Colonic mucosa (tissue), 4 donors: ENCODE data around the gene COG5. TPM values are rescaled to one million over a fixed set of nuclear protein-coding genes. Genes with fewer than 3 reads are reported as not detected.

Source experiments
- DNase-seq: peaks from one replicate; pipeline ENCODE4 v3.0.0-alpha.2; 2020
- H3K27ac ChIP-seq: fragments of 200-600 bp; one replicate; pipeline ENCODE4 v1.8.0; 2021
- H3K27me3 ChIP-seq: fragments of 200-600 bp; one replicate; pipeline ENCODE4 v1.8.0; 2021
- H3K36me3 ChIP-seq: fragments of 200-600 bp; one replicate; pipeline ENCODE4 v1.8.0; 2021
- H3K4me1 ChIP-seq: fragments of 200-600 bp; one replicate; pipeline ENCODE4 v1.8.0; 2021; ENCODE audit warnings: mild to moderate bottlenecking
- H3K4me3 ChIP-seq: fragments of 200-600 bp; one replicate; pipeline ENCODE4 v1.8.0; 2021
- H3K9ac ChIP-seq, 2 donors: one replicate each; pipeline ENCODE4 v1.7.0; 2013; ENCODE audit warnings: control low read depth in 2 of 2, low read depth in 2 of 2, low read length in 2 of 2
- H3K9me3 ChIP-seq: fragments of 200-600 bp; one replicate; pipeline ENCODE4 v1.8.0; 2021
- CTCF ChIP-seq: fragments of 200-600 bp; IDR thresholded peaks from one replicate; pipeline ENCODE4 v1.8.0; 2022; ENCODE audit warnings: antibody characterized with exemption, mild to moderate bottlenecking
- intact Hi-C: fragments of 100-400 bp; cut with DNase I; formaldehyde crosslinking; loops from one replicate; pipeline ENCODE4 v1.14.1; 2022
- total RNA-seq, 2 donors: library from RNA; stranded (reverse); fragmentation: NEBNext Ultra II Directional in 1 of 2; extraction: Animal tissue kit (Norgen Biotek cat#: 25700) in 1 of 2; gene quantifications; one replicate each; pipeline ENCODE4 v1.2.1, GENCODE V29; 2021
- donor health status: healthy.
- donor health status: DM: no; HTN: no; CAD: no.
- donor health status: DM: no; HTN: no; CAD: no.

The COG5 gene
- total RNA-seq, 2 donors from 2014 or later: 43.1 to 46.8 TPM

- no peaks in the 10 kb centered on the region for H3K27me3 ChIP-seq
- H3K27ac ChIP-seq: no peak overlapping the region
- TF ChIP-seq CTCF: no peak
These were observed 384.2 kb downstream of the COG5 start for GRCh38 chr7:107179326-107180164.

GRCh38 chr7:107173691-107174406, 389.9 kb downstream of the COG5 start:
- no peak for DNase-seq
- Histone ChIP-seq H3K4me1 (no peaks in the 10 kb centered on the region), H3K9me3 (no peaks in the 10 kb centered on the region), H3K27me3 (no peaks in the 10 kb centered on the region), H3K27ac (no peak overlapping the region), H3K36me3 (no peaks in the 10 kb centered on the region), H3K4me3 (no peak overlapping the region), H3K9ac (no peak overlapping the region)
- intact Hi-C loops: no loop called here
- no peak for TF ChIP-seq CTCF

More at GRCh38 chr7:107179326-107180164, 384.2 kb downstream of the COG5 start:
- peak; percentile 26 for DNase-seq
- Histone ChIP-seq H3K4me1 (no peaks in the 10 kb centered on the region), H3K9ac (no peak overlapping the region), H3K4me3 (no peak overlapping the region), H3K36me3 (no peaks in the 10 kb centered on the region), H3K9me3 (no peaks in the 10 kb centered on the region)
- intact Hi-C loops: no loop called here

GRCh38 chr7:107173191-107173590, 390.5 kb downstream of the COG5 start:
- Histone ChIP-seq H3K4me1 (no peaks in the 10 kb centered on the region), H3K9ac (no peak overlapping the region), H3K27me3 (no peaks in the 10 kb centered on the region), H3K4me3 (no peak overlapping the region), H3K27ac (peak overlapping the region; percentile 23), H3K36me3 (no peaks in the 10 kb centered on the region), H3K9me3 (no peaks in the 10 kb centered on the region)
- intact Hi-C loops: no loop called here
- no peak for TF ChIP-seq CTCF
- DNase-seq: no peak

- Histone ChIP-seq H3K9ac (no peak overlapping the region), H3K9me3 (no peaks in the 10 kb centered on the region), H3K4me3 (no peak overlapping the region), H3K36me3 (no peaks in the 10 kb centered on the region), H3K27me3 (no peaks in the 10 kb centered on the region), H3K4me1 (no peaks in the 10 kb centered on the region), H3K27ac (no peak overlapping the region)
- intact Hi-C loops: no loop called here
- DNase-seq: no peak
- TF ChIP-seq CTCF: no peak
These were observed 391.3 kb downstream of the COG5 start for GRCh38 chr7:107172276-107173032.

GRCh38 chr7:107171496-107171895, 392.2 kb downstream of the COG5 start:
- DNase-seq: no peak

More at GRCh38 chr7:107171496-107171895, 392.2 kb downstream of the COG5 start:
- no peaks in the 10 kb centered on the region for H3K27me3 ChIP-seq
- H3K4me3 ChIP-seq: no peak overlapping the region
- H3K36me3 ChIP-seq: no peaks in the 10 kb centered on the region
- no peaks in the 10 kb centered on the region for H3K9me3 ChIP-seq
- TF ChIP-seq CTCF: no peak
- H3K27ac ChIP-seq: no peak overlapping the region
- intact Hi-C loops: no loop called here
- H3K4me1 ChIP-seq: no peaks in the 10 kb centered on the region
- no peak overlapping the region for H3K9ac ChIP-seq
